Measurements from ENCODE around the gene CDH18.

DNA sequence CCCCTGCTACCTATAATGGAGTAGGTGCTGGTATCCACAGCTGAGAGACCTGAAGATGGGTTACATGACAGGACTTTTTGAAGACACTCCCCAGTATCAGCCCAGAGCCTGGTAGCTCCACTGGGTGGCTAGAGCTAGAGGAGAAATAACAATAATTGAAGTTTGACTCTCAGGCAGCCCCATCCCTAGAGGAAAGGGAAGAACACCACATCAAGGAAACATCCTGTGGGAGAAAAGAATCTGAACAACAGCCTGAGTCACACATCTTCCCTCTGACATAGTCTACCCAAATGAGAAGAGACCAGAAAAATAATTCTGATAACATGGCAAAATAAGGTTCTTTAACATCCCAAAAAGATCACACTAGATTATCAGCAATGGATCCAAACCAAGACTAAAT lies 432.1 kb downstream of the CDH18 start:
- TF ChIP-seq, protein P1, sequence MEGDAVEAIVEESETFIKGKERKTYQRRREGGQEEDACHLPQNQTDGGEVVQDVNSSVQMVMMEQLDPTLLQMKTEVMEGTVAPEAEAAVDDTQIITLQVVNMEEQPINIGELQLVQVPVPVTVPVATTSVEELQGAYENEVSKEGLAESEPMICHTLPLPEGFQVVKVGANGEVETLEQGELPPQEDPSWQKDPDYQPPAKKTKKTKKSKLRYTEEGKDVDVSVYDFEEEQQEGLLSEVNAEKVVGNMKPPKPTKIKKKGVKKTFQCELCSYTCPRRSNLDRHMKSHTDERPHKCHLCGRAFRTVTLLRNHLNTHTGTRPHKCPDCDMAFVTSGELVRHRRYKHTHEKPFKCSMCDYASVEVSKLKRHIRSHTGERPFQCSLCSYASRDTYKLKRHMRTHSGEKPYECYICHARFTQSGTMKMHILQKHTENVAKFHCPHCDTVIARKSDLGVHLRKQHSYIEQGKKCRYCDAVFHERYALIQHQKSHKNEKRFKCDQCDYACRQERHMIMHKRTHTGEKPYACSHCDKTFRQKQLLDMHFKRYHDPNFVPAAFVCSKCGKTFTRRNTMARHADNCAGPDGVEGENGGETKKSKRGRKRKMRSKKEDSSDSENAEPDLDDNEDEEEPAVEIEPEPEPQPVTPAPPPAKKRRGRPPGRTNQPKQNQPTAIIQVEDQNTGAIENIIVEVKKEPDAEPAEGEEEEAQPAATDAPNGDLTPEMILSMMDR (IDR thresholded peaks at IDR 0.05; ENCODE audit: low read length): no peak
- no peak for TF ChIP-seq EZH2 (IDR thresholded peaks at IDR 0.05; ENCODE audit: borderline replicate concordance, low read length)

Data from OCI-LY1 (cell line).